ENCODE measurements around the gene C16orf89.
"Not testable (repeated sequence)": the region's sequence is repeated elsewhere in the genome, so short reads cannot be mapped to it uniquely, and the experiment has no call there.

C16orf89 gene

DNA sequence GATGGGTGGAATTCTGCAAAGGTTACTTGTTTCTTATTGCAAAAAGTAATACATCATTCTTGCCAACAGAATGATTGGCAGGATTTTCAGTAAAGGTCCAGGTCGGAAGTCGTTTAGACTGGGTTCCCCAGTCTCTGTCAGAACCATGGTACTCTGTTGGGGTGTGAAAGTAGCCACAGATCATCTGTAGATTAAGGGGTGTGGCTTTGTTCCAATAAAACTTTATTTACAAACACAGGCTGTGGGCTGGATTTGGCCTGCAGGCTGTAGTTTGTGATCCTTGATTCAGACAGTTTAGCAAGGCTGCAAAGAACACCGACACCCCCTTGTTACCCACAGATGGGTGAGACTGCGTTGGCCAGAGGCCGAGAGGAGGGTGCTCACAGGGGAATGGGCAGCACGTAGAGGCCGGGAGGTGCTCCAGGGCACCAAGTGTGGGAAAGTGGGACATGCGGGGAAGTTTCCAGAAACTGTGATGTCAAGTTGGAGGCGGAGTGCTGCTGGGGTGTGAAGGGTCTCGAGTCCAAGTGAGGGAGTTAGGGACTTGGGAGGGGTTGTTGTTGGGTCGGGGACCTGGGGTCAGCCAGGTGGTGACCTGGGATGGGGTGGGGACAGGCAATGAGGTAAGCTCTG, 18.5 kb upstream of the C16orf89 start:
- not testable (repeated sequence) for DNase-seq

DNA sequence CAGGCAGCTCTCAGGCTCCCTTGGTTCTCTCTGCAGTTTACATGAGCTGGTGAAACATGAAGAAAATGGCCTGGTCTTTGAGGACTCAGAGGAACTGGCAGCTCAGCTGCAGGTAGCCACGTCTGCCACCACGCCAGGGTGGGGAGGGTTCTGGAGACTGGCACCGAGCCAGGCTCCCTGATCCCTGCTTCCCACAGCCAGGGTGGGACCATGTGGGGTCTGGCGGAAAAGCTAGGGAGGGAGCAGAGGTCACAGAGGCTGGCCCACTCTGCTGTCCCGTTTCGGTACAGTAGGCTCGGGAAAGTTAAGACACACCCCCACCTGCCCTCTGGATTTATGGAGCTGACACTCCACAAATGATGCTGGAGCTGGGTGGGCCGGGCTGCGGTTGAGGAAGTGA, 17.9 kb upstream of the C16orf89 start:
- DNase-seq = not testable (repeated sequence)

DNA sequence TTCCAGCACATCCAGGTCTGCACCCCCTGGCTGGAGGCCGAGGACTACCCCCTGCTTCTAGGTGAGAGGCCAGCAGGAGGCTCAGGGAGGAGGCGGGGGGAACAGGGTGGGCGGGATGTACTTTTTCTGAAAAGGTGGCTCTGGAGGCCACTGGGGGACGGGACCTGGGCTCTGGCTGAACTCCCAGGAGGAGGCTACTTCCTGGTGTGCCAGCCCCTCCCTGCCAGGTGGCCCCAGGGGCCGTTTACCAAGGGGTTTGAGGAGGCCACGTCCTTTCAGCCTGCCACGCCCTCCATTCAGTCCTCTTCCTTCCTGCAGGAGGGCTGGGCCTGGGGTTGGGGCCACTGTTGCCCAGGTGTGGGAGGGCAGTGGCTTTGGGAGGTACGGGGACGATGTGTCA, 15.2 kb upstream of the C16orf89 start:
- DNase-seq = not testable (repeated sequence)

DNA sequence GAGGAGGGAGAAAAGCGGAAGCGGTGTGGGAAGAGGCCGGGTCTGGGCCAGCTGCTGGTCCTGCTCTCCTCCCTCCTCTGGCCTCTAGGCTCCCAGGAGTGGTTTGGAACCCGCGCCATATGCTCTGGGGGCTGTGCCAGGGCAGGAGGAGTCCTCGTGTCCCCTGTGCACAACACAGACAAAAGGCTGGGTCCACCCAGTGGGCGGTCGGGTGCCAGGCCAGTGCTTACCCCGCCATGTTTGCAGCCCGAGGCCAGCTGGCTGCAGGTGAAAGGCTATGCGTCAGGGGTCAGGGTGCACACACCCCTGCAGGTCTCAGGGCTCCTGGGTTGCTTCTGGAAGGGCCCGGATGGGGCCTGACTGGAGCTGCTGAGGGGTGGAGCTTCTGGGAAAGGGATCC, 14.7 kb upstream of the C16orf89 start:
- DNase-seq = not testable (repeated sequence)

DNA sequence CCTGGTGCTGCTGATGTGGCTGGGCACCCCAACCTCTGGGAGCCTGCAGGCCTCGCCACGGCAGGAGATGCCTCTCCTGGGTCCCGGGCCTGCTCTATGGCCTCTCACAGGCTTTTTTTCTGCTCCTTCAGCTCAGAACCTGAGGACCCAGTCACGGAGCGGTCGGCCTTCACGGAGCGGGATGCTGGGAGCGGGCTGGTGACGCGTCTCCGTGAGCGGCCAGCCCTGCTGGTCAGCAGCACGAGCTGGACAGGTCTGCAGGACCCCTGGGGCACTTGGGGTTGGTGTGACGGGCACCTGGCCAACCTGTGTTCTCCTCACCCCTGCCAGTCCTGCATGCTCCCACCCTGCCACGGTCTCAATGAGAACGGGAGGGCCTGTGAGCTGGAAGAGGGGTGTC, 12.9 kb upstream of the C16orf89 start:
- no peak for DNase-seq

DNA sequence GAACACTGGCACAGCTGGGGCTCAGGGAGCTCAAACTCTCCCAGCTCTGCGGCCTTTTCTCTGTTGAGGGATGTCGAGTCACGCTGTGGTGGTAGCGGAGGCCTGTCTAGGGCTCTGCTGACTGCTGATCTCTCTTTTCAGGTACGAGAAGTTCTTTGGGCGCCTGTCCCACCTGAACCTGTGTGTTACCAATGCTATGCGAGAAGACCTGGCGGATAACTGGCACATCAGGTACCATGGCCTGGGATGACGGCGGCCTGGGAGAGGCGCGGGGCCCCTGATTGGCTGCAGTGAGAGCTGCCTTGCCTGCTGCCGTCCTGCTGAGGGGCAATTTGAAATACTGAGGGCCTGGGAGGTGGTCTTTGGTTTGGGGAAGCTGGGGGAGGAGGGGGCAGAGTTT, 11.5 kb upstream of the C16orf89 start:
- no peak for DNase-seq

DNA sequence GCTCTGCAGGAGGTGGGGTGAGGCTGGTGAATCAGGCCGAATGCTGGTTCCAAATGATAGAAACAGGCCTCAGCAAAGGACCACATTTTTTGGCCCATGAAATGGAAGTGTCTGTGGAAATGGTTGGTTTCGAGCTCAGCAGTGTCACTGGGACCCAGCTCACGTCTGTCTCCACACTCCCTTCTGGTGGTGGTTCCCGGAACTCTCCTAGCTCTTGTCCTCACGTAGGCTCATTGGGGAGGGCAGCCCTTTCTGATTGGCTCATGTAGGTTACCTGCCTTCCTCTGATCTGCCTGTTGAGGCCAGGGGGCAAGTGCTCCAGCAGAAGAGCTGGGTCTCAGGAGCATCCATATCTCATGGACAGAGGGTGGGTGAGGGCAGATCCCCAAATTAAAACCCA, 9.9 kb upstream of the C16orf89 start:
- DNase-seq = no peak

DNA sequence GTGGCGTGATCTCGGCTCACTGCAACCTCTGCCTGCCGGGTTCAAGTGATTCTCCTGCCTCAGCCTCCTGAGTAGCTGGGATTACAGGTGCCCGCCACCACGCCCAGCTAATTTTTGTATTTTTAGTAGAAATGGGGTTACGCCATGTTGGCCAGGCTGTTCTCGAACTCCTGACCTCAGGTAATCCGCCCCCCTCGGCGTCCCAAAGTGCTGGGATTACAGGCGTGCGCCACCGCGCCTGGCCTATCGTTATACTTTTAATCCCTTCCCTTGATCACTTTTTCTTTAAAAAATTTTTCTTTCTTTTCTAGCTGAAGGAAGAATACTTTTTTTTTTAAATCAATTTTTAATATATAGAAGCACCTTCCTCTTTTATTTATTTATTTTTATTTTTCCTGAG, 8.0 kb upstream of the C16orf89 start:
- DNase-seq = not testable (repeated sequence)

DNA sequence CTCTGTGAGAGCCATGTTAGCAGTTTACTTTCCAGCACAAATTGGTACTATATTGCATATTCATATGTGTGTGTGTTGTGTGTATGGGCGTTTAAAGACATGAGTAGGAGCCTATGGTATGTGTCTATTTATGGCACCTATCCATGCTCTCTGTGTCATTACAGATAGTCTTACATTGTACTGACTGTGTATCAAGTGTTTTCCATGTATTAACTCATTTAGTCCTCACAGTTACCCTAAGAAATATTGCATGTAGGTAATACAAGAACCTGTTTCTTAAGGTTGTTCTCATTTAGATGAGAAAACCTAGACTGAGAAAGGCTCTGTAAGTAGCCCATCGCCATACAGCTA, 7.5 kb upstream of the C16orf89 start:
- no peak for DNase-seq

DNA sequence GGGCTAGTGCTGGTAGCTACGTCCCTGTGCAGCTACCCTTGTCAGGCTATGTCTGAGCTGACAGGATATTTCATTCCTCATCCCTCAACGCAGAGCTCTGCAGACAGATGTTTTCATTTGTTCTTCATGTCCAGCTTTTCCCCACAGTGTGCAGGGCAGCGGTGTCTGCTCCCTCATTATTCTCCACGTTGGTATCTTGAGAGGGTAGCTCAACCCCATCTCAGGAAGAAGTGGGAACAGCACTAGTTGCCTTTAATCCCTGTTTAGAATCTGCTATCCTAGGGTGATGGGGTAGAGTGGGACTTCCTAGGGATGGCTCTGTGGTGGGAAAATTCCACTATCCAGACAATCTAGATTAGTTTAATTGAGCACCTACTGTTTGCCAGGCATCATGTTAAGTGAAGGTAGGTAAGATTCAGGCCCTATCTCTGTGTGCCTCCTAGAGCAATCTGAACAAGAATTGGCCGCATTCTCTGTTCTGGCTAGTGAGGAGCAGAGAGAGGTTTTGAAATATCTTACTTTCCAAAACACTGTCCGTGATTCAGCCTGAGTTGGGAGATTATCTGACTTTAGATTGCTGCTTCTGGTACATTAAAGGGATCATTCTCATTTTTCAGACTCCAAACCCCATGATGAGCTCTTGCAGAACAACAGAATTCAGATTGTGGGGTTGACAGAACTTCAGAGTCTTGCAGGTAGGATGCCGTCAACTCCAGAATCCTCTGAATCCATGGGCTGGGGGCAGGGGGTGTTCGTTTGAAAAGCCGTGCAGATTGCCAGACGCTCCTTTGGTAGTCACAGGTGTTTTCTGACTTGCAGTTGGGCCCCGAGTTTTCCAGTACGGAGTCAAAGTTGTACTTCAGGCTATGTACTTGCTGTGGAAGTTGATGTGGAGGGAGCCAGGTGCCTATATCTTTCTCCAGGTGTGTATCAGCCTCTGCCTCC, 6.8 kb upstream of the C16orf89 start:
- no peak for DNase-seq

DNA sequence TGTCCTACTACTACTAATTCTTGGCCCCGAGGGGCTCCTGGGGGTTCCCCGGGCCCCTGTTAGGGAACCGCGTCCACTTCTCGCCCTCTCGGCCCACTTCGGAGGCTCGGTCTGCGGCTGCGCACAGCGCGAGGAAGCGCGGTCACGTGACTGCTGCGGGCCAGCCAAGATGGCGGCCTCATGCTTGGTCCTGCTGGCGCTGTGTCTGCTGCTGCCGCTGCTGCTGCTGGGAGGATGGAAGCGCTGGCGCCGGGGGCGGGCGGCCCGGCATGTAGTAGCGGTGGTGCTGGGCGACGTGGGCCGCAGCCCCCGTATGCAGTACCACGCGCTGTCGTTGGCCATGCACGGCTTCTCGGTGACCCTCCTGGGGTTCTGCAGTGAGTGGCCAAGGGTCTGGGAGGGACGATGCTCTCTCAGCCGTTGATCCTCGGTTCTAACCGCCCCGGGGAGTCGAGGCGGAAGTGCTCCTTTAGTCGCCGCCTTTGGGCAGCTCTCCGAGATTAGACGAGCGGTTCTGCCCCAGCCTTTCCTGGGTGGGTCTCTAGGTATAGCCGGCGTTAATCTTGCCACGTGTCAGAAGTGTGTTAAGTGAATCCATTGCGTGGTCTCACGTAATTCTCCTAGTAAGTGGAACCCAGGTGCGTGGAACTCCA, 6.1 kb upstream of the C16orf89 start, which contains the start of gene ALG1:
ALG1 (plus strand) TSS at position 163 of the 653 bp plus-strand sequence; CDS start at position 170, 7 bp downstream.
- DNase-seq = peak; percentile 92

DNA sequence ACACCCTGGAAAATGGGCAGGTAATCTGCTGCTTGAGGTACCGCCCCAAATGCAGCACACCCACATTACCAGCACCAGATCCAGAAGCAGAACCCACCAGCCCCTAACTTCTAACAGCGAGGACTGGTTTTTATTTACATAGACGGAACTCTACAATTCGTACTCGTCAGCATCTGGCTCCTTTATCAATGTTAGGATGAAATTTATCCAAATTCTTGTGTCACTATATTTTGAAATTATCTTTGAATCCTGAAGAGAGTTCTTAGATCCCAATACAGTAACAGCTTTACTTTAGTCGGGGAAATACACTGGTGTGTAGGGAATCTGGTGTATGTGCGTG, 5.6 kb upstream of the C16orf89 start:
- DNase-seq = no peak

DNA sequence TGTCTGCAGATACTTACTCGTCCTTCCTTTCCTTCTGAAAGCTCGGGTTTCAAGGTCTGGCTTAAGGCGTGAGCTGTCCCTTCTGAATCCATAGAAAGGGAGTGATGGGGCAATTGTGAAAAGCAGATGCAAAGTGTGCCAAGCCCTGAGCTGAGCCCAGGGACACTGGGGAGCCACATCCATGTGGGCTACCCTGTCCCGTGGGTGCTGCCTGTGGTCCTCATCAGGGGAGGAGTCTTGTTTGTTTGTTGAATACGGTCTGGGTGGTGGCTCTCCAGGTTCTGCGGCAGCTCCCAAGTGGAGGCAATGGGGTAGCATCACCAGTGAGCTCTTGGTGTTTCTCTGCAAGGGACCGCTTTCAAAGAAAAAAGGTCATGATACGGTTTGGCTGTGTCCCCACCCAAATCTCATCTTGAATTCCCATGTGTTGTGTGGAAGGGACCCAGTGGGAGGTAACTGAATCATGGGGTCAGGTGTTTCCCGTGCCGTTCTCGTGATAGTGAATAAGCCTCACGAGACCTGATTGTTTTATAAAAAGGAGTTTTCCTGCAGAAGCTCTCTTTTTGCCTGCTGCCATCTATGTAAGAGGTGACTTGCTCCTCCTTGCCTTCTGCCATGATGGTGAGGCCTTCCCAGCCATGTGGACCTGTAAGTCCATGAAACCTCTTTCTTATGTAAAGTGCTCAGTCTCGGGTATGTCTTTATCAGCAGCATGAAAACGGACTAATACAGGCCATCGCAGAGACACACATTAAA, 4.9 kb upstream of the C16orf89 start:
- no peak for DNase-seq

DNA sequence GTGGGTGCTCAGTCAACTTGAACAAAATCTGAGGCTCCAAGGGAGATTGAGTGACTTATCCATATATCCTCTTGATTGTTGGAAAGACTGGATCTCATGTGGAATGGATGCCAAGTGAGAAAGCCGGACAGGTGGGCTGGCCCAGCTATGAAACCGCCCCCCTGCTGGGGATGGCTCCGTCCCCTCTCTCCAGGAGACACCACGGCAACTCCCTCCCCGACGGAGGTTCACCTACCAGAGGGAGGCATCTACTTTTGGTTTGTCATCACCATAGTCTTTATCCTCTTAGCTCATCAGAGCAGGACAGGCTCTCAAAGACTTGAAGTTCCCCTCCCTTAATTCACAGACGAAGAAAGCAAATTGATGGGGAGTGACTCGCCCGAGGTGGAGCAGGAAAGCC, 4.1 kb upstream of the C16orf89 start:
- no peak for DNase-seq

DNA sequence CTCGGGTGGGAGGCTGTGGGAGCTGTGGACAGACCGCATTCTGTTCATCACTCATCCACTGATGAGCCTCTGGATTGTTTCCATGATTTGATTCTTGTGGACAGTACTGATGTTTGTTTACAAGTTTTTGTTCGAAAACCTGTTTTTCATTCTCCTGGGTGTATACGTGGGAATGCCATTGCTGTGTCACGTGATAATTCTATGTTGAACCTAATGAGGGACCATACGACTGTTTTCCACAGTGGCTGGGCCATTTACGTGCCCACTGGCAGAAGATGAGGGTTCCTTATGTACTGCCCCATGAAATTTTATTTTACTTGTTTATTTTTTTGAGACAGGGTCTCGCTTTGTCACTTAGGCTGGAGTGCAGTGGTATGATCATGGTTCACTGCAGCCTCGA, 3.3 kb upstream of the C16orf89 start:
- no peak for DNase-seq

DNA sequence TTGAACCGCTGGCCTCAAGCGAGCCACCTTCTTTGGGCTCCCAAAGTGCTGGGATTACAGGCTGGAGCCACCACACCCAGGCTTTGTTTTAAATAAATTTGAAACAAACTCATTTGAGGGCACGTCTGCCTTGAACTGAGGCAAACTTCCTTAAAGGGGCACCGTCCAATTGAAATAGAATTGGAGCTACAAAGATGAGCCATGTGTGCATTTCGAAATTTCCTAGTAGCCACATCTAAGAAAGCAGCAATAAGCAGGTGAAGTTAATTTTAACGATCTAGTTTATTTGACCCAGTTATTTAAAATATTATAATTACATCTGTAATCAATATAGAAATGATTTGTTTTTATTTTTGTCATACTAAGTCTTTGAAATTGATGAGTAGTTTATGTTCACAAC, 755 bp upstream of the C16orf89 start:
- DNase-seq = no peak

DNA sequence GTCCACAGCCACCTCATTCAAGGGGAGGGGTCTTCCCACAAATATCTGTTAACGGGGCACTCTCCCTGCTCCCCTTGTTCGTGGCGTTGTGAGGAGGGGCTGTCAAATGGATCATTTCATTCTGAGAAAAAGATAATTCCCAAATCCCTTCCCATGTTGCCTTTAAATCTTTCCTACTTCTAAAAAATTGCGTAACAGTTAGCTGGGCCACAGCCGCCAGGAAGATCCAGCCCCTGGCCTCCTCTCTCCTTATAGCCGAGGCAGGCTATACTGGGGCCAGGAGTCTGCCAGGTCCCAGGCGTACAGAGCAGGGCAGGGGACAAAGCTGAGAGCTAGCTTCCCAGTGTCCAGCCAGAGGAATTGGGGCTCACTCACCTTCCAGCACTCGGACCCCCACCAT, 430 bp downstream of the C16orf89 start:
- no peak for DNase-seq

DNA sequence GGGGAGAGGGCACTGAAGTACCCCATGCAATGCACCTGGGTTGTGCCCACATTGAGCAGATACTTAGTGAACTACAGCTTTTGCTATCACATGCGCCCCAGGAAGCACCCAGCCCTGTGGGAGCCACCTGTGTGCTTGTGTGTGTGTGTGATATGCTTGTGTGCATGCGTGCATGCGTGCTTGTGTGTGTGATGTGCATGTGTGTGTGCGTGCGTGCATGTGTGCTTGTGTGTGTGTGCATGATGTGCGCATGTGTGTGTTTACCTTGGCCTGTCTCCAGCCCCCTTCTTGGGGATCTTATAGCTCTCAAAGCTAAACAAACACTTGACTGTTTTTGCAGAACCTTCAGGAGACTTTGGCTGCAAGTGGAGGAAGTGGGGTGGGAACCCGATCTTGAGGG, 841 bp downstream of the C16orf89 start:
- no peak for DNase-seq

DNA sequence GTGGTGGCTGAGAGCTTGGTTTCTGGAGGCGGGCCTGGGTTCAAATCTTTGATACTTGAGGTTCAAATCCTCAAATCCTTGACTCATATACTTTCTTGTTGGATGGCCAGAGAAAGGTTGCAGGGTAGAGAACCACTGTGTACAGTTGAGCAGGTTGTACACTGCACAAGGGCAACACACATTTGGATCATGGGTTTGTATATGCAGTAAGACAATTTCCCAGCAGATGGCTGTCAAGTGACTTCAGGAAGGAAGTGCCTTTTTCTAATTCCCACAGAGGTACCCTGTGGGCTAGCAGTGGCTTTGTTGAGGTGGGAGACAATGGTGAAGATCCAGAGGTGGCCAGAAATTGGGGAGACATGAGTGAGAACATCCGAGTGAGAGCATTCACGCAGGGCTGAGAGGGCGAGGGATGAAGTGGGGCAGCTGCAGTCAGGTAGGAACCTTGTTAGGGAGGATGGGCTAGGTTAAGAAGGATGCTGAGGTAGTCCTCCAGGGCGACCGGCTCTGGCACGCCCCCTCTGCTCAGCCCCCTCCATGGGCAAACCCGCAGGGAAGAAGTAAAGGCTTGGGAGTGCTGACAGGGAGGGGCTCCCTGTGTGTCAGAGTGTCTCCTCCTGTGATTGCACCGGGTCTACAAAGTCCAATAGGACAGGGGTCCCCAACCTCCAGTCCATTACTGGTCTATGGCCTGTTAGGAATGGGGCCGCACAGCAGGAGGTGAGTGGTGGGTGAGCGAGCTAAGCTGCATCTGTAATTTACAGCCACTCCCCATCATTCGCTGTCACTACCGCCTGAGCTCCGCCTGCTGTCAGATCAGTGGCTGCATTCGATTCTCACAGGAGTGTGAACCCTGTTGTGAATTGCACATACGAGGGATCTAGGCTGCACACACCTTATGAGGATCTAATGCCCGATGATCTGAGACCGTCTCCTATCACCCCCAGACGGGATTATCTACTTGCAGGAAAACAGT, 2.7 kb downstream of the C16orf89 start:
- DNase-seq = no peak

DNA sequence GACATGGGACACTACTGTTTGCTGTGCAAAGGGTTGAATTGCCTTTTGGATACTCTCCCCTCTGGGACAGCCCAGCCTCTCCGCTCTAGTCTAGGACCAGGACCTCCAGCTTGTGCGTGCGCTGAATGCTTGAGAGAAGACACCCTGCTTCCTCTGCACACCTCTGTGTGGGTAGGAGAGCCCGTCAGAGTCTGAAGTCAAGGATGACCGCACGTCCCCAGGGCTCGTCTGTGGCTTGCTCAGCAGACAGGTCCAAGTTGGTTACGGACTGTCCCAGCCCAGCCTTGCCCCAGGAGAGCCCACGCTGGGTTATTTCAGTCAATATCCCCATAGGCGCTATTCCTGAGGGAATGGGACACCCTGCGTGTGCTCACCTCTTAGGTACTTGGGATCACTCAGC, 3.7 kb downstream of the C16orf89 start:
- DNase-seq = no peak

DNA sequence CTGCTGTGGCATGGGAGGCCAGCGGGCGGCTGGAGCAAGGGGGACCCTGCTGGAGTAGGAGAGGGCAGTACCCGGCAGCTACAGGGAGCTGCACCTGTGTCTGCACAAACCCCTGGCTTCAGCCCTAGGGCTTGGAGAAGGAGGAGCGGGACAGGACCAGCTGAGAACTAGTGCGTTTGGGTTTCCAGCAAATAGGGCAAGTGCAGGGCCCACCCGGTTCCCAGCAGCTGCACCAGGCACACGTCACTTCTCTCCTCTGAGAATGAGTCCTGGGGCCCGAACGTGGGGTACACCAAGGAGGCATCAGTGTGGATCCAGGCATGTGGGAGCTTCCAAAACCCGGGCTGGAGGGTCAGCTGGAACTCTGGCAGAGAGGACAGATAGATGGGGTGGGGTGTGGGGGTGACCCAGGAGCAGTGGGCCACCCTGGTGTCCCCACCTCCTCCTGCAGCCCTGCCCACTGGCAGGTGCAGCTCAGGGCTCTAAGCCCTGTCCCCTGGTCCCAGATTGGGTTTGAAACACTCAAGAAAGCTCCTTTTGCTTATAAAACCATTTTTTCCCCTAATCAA, 5.6 kb downstream of the C16orf89 start:
- no peak for DNase-seq

All from CD4-positive, alpha-beta T cell treated with Interleukin-21 for 1 hour (primary cell).